ENCODE data around the gene NUP35.

The NUP35 gene

GRCh38 chr2:183209395-183210028 lies 85.3 kb downstream of the NUP35 start:
- DNase-seq (ENCODE audit: low read depth in 4 of 4, low spot score in 1 of 4): no peak
